NCI-H82 treated with DMSO at 0.1 percent for 48 hours (cell line): ENCODE measurements around the gene GRK4.
"Not testable (repeated sequence)": the region's sequence is repeated elsewhere in the genome, so short reads cannot be mapped to it uniquely, and the experiment has no call there.

ENCODE experiments used
- DNase-seq: peaks from one replicate; lab custom pipeline; 2025; ENCODE audit not compliant: unreplicated experiment; lab: John Stamatoyannopoulos, UW

GRK4 gene

DNA sequence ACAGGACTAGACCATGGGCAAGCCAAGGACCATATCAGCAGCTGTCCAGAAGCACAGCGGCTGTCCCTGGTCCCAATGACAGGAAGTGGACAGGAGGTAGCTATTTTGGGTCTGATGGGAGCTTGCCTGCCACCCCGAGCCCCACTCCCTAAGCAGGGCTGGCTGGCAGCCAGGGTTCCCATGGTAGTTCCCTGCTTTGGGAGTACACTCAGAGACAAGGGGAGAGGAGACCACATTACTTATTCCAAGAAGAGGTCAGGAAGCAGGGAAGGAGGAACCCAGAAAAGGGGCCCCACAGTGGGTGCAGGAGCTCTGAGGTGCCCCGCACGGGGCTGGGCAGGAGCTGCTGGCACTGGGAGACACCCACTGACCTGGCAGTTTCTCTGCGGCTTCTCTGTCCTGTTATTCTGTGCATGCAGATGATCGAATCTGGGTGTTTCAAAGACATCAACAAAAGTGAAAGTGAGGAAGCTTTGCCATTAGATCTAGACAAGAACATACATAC, 74.6 kb downstream of the GRK4 start:
- DNase-seq = no peak

GRCh38 chr4:3039706-3040366, 76.5 kb downstream of the GRK4 start:
- no peak for DNase-seq

- no peak for DNase-seq
These were observed 77.3 kb downstream of the GRK4 start for GRCh38 chr4:3040452-3041191.

GRCh38 chr4:3041192-3042142, 78.1 kb downstream of the GRK4 start:
- DNase-seq = no peak

DNA sequence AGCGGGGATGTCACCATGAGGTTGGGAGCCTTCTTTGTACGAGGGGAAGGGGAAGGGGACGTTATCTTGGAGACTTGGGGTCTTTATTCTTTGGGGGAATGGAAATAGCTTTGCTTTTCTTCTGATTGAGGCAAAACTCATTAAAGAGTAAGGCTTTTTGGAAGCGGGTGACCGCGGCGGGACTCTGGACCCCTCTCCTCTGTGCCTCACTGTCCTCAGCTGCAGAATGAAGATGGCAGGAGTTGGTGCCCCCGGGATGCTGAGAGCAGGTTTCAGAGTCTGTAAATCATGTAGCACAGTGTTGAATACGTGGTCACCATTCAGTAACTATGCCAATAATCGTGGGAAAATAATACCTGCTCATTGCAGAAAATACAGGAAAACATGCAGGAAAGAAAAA, 78.9 kb downstream of the GRK4 start:
- DNase-seq = no peak

GRCh38 chr4:3043282-3044020, 80.1 kb downstream of the GRK4 start:
- no peak for DNase-seq

- DNase-seq = no peak
These were observed 81.8 kb downstream of the GRK4 start for GRCh38 chr4:3044870-3045819.

DNA sequence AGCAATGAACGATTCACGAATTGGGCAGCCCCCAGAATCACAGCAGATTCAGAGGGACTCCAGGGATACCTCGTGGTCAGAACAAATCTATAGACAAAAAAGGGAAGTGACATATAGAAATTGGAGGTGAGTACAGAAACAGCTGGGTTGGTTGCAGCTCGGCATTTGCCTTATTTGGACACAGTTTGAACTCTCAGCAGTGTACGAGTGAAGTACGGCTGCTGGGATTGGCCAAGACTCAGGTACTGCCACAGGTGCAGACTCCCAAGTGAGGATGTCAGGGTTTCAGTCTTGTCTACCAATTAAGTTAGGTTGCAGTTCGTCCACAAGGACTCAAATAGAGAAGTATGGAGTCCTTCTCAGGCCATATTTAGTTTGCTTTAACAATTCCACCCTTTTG, 82.8 kb downstream of the GRK4 start:
- no peak for DNase-seq

DNA sequence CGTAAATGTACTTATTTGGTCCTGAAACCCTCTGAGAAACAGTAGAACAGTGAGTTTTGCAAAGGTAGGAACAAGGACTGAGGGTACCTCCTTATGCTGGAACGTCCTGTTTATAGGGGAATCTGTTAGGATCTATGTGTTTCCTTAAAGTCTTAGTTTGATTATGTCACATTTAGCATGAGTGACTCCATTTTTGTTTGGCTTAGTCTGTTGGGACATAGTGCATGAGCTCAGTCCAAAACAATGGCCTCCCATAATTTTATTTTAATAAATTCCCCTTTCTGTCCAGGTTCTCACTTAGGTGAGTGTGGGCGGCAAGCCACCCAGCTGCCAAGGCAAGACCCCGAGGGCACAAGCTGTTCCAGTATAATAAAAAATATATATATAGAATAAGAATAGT, 83.3 kb downstream of the GRK4 start:
- DNase-seq = no peak

DNA sequence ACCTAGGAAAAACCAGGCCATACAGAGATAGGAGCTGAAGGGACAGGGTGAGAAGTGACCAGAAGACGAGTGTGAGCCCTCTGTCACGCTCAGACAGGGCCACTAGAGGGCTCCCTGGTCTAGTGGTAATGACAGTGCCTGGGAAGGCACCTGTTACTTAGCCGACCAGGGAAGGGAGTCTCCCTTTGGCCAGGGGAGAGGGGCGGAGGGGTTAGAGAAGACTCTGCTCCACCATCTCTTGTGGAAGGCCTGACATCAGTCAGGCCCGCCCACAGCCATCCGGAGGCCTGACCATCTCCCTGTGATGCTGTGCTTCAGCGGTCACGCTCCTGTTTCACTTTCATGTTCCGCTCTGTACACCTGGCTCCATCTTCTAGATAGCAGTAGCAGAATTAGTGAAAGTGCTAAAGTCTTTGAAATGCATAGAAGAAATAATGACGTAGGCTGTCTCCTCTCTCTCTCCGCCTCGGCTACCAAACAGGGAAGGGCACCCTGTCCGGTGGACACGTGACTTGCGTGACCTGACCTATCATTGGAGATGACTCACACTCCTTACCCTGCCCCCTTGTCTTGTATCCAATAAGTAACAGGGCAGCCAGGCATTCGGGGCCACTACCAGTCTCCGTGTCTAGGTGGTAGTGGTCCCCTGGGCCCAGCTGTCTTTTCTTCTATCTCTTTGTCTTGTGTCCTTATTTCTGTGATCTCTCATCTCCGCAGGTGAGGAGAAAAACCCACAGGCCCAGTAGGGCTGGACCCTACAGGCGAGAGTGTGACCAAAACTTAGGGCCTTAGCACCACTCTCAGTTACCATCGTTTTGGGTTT, 84.3 kb downstream of the GRK4 start:
- DNase-seq = no peak

GRCh38 chr4:3051141-3051897, 87.9 kb downstream of the GRK4 start:
- DNase-seq = not testable (repeated sequence)

- DNase-seq = no peak
These were observed 90.9 kb downstream of the GRK4 start for GRCh38 chr4:3054169-3054759.

DNA sequence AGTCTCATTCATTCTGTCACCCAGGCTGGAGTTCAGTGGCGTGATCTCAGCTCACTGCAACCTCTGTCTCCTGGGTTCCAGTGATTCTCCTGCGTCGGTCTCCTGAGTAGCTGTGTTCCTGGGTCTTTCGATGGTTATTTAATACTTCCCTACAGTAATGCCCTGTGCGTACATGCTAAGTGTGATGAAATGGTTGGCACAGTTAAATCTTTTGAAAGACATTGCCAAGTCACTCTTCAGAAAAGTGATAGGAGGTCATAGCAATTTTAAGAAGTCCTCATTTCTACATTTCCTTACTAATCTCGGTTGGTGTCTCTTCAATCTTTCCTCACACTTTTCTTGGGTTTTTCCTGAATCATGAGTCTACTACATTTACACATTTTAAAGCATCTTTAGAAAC, 96.6 kb downstream of the GRK4 start:
- DNase-seq = no peak

GRCh38 chr4:3060946-3061345, 97.6 kb downstream of the GRK4 start:
- no peak for DNase-seq

DNA sequence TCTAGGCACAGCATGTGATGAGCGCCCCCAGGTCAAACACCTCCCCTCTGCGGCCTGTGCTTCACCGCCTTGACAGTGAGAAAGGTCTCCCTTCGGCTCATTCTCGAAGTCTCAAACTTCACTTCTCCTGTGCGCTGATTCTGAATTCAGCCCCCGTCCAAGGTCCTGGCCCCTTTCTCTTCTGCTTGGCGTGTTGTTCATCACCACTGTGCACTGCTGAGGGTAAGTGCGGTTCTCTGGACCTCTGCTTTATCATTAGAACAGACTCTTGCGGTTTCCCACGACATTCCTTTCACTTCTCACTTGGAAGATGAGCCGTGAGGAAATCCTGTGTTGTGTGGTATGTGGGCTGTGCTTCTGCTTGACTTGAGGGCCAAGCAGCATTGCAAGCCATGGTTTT, 99.1 kb downstream of the GRK4 start:
- DNase-seq = no peak

GRCh38 chr4:3065551-3065950, 102.2 kb downstream of the GRK4 start:
- no peak for DNase-seq

GRCh38 chr4:3066836-3067400, 103.5 kb downstream of the GRK4 start:
- DNase-seq = no peak
